ENCODE results near the gene ADRA2A.

Gene ADRA2A

GRCh38 chr10:111084366-111085255 is 7.8 kb downstream of the ADRA2A start:
- no peak for DNase-seq

- DNase-seq = no peak
Measured at GRCh38 chr10:111085690-111086353, 9.0 kb downstream of the ADRA2A start.

GRCh38 chr10:111086574-111086973 is 9.7 kb downstream of the ADRA2A start:
- DNase-seq = no peak

GRCh38 chr10:111087331-111087756 is 10.5 kb downstream of the ADRA2A start:
- no peak for DNase-seq

GRCh38 chr10:111087968-111088505 is 11.2 kb downstream of the ADRA2A start:
- no peak for DNase-seq

- DNase-seq = no peak
Measured at GRCh38 chr10:111089293-111089692, 12.5 kb downstream of the ADRA2A start.

- no peak for DNase-seq
Measured at GRCh38 chr10:111091833-111092232, 15.0 kb downstream of the ADRA2A start.

GRCh38 chr10:111093741-111094380 is 17.0 kb downstream of the ADRA2A start:
- DNase-seq = no peak

GRCh38 chr10:111098679-111099437 is 22.0 kb downstream of the ADRA2A start:
- no peak for DNase-seq

- DNase-seq = no peak
Measured at GRCh38 chr10:111100198-111100597, 23.4 kb downstream of the ADRA2A start.

GRCh38 chr10:111101796-111102195 is 25.0 kb downstream of the ADRA2A start:
- DNase-seq = no peak

GRCh38 chr10:111102359-111102837 is 25.6 kb downstream of the ADRA2A start:
- DNase-seq = no peak

- DNase-seq = no peak
Measured at GRCh38 chr10:111103196-111103840, 26.5 kb downstream of the ADRA2A start.

- no peak for DNase-seq
Measured at GRCh38 chr10:111104811-111105210, 28.0 kb downstream of the ADRA2A start.

GRCh38 chr10:111106081-111106480 is 29.3 kb downstream of the ADRA2A start:
- no peak for DNase-seq

GRCh38 chr10:111107023-111107422 is 30.2 kb downstream of the ADRA2A start:
- DNase-seq = no peak

- DNase-seq = no peak
Measured at GRCh38 chr10:111107846-111108245, 31.0 kb downstream of the ADRA2A start.

- DNase-seq = no peak
Measured at GRCh38 chr10:111108441-111108840, 31.6 kb downstream of the ADRA2A start.

- no peak for DNase-seq
Measured at GRCh38 chr10:111109501-111110242, 32.8 kb downstream of the ADRA2A start.

- no peak for DNase-seq
Measured at GRCh38 chr10:111110771-111111170, 33.9 kb downstream of the ADRA2A start.

- DNase-seq = no peak
Measured at GRCh38 chr10:111112333-111112732, 35.5 kb downstream of the ADRA2A start.
